ENCODE measurements around the gene DDIAS.
"Not testable (repeated sequence)": the region's sequence is repeated elsewhere in the genome, so short reads cannot be mapped to it uniquely, and the experiment has no call there.

DDIAS gene

GRCh38 chr11:82945682-82946081, 44.1 kb downstream of the DDIAS start:
- TF ChIP-seq BHLHE40 (IDR thresholded peaks at IDR 0.05; ENCODE audit: borderline replicate concordance) (no peak), FOXK2 (IDR thresholded peaks at IDR 0.05) (no peak), PKNOX1 (IDR thresholded peaks at IDR 0.05) (no peak), TARDBP (IDR thresholded peaks at IDR 0.05) (no peak), L3MBTL2 (conservative IDR thresholded peaks at IDR 0.05) (no peak), CTBP1 (IDR thresholded peaks at IDR 0.05; ENCODE audit: borderline replicate concordance) (no peak), SUZ12 (IDR thresholded peaks at IDR 0.05) (no peak), NFRKB (IDR thresholded peaks at IDR 0.05) (no peak), LEF1 (IDR thresholded peaks at IDR 0.05; ENCODE audit: borderline replicate concordance) (no peak), SP1 (IDR thresholded peaks at IDR 0.05) (no peak), ZNF384 (IDR thresholded peaks at IDR 0.05) (no peak), FOXM1 (IDR thresholded peaks at IDR 0.05; ENCODE audit: borderline replicate concordance) (no peak), HDGF (IDR thresholded peaks at IDR 0.05; ENCODE audit: borderline replicate concordance) (no peak), ELF4 (IDR thresholded peaks at IDR 0.05) (no peak), FOXA1 (IDR thresholded peaks at IDR 0.05) (no peak), ARNT (IDR thresholded peaks at IDR 0.05) (no peak)
- ChIA-PET POLR2A (no interaction called here), CTCF (interaction anchor here (1.3 kb wide), 1 partner anchor 78 kb away, joined by 4 read pairs; no protein-coding TSS in a partner anchor)
- DNase-seq (ENCODE audit: extremely low spot score) = no peak

GRCh38 chr11:82949352-82949751, 47.8 kb downstream of the DDIAS start:
- POLR2A ChIA-PET = no interaction called here
- CTCF ChIA-PET = no interaction called here
- TF ChIP-seq L3MBTL2 (conservative IDR thresholded peaks at IDR 0.05) (no peak), TARDBP (IDR thresholded peaks at IDR 0.05) (no peak), PKNOX1 (IDR thresholded peaks at IDR 0.05) (no peak), ELF4 (IDR thresholded peaks at IDR 0.05) (no peak), FOXM1 (IDR thresholded peaks at IDR 0.05; ENCODE audit: borderline replicate concordance) (no peak), BHLHE40 (IDR thresholded peaks at IDR 0.05; ENCODE audit: borderline replicate concordance) (no peak), SP1 (IDR thresholded peaks at IDR 0.05) (no peak), LEF1 (IDR thresholded peaks at IDR 0.05; ENCODE audit: borderline replicate concordance) (no peak), HDGF (IDR thresholded peaks at IDR 0.05; ENCODE audit: borderline replicate concordance) (no peak)
- no peak for DNase-seq (ENCODE audit: extremely low spot score)

GRCh38 chr11:82950502-82950901, 49.0 kb downstream of the DDIAS start:
- CTCF ChIA-PET; POLR2A ChIA-PET; DNase-seq (ENCODE audit: extremely low spot score): not testable (repeated sequence)

GRCh38 chr11:82955736-82956453, 54.4 kb downstream of the DDIAS start:
- CTCF ChIA-PET; DNase-seq (ENCODE audit: extremely low spot score): not testable (repeated sequence)
- POLR2A ChIA-PET = interaction anchor here (0.8 kb wide), 1 partner anchor 54 kb away, joined by 3 read pairs; the partner anchor contains the start of gene DDIAS

- CTCF ChIA-PET = interaction anchor here (1.6 kb wide), 1 partner anchor 33 kb away, joined by 3 read pairs; no protein-coding TSS in a partner anchor
- no peak for TF ChIP-seq LEF1 (IDR thresholded peaks at IDR 0.05; ENCODE audit: borderline replicate concordance)
- TF ChIP-seq FOXM1 (IDR thresholded peaks at IDR 0.05; ENCODE audit: borderline replicate concordance) = no peak
- TF ChIP-seq ZNF384 (IDR thresholded peaks at IDR 0.05) = no peak
- no peak for TF ChIP-seq ARNT (IDR thresholded peaks at IDR 0.05)
- TF ChIP-seq SP1 (IDR thresholded peaks at IDR 0.05) = no peak
- POLR2A ChIA-PET = no interaction called here
- DNase-seq (ENCODE audit: extremely low spot score) = no peak
Measured at GRCh38 chr11:82959987-82960778, 58.6 kb downstream of the DDIAS start.

GRCh38 chr11:82960779-82961143, 59.2 kb downstream of the DDIAS start:
- POLR2A ChIA-PET = no interaction called here
- no peak for TF ChIP-seq CTBP1 (IDR thresholded peaks at IDR 0.05; ENCODE audit: borderline replicate concordance)
- no peak for TF ChIP-seq FOXA1 (IDR thresholded peaks at IDR 0.05)
- no peak for TF ChIP-seq BHLHE40 (IDR thresholded peaks at IDR 0.05; ENCODE audit: borderline replicate concordance)
- no peak for TF ChIP-seq HDGF (IDR thresholded peaks at IDR 0.05; ENCODE audit: borderline replicate concordance)
- TF ChIP-seq TARDBP (IDR thresholded peaks at IDR 0.05) = no peak
- TF ChIP-seq PKNOX1 (IDR thresholded peaks at IDR 0.05) = no peak
- no peak for TF ChIP-seq NFRKB (IDR thresholded peaks at IDR 0.05)
- TF ChIP-seq FOXM1 (IDR thresholded peaks at IDR 0.05; ENCODE audit: borderline replicate concordance) = no peak
- no peak for TF ChIP-seq ARNT (IDR thresholded peaks at IDR 0.05)
- TF ChIP-seq FOXK2 (IDR thresholded peaks at IDR 0.05) = no peak
- DNase-seq (ENCODE audit: extremely low spot score) = no peak
- CTCF ChIA-PET = interaction anchor here (1.6 kb wide), 1 partner anchor 34 kb away, joined by 3 read pairs; no protein-coding TSS in a partner anchor

- POLR2A ChIA-PET; DNase-seq (ENCODE audit: extremely low spot score): not testable (repeated sequence)
- CTCF ChIA-PET = interaction anchor here (1.6 kb wide), 1 partner anchor 35 kb away, joined by 3 read pairs; no protein-coding TSS in a partner anchor
Measured at GRCh38 chr11:82962021-82962420, 60.5 kb downstream of the DDIAS start.
